Astrocyte of the cerebellum (primary cell): ENCODE measurements around the gene RAC3.

Experiments used
- DNase-seq: peaks from one replicate; pipeline ENCODE4 v3.0.0-alpha.2; 2011; ENCODE audit warnings: low read depth
- H3K4me3 ChIP-seq: 2 replicates; pipeline ENCODE4 v1.5.1; 2011; ENCODE audit warnings: mild to moderate bottlenecking, low read depth, low read length, moderate library complexity
- in situ Hi-C: cut with HindIII; loops from 2 replicates; pipeline ENCODE4 v1.10.0; 2017; ENCODE audit warnings: low sequenced_read_pairs
- TF ChIP-seq, protein P1 (sequence below): IDR thresholded peaks from 2 replicates; pipeline ENCODE4 v1.5.1; 2012; ENCODE audit warnings: low read length, low read depth, moderate library complexity, mild to moderate bottlenecking; ENCODE audit errors: missing control alignments

The RAC3 gene

DNA sequence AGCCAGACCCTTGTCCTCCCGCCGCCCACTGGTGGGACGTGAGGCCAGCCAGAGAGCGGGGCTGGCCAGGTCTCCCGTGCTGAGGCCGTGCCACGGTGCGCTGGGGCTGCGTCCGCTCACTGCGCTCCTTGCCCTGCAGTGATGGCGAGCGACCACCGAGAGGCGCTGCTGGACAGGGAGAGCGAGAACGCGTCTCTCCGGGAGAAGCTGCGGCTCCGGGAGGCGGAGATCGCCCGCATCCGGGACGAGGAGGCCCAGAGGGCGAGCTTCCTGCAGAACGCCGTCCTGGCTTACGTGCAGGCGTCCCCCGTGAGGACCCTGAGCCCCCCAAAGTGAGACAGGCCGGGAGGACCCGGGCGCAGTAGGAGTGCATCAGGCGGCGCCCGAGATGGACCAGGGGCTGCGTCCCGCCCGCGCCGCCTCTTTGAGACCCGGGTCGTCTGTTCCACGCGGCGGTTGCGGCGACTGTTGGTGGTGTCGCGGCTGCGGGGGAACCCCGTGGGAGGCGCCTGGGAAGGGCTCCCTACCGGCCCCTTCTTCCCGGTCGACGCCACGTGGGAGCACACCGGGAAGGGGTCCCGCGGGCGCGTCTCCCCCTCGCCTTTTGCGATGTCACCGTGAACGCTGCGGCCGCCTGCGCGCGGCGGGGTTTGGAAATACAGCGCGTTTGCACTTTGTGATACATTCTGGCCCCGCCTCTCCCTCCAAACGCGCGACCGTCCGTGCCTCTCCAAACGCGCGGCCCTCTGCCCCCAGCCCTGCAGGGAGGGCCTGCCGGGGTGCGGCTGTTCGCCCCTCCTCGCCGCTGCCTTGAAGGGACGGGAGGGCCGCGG is 792 bp upstream of the RAC3 start:
- in situ Hi-C loops: loop anchor here (10.0 kb wide), 2 partner anchors 56 to 104 kb away; partner anchors contain the start of gene ASPSCR1
- TF ChIP-seq, protein P1, sequence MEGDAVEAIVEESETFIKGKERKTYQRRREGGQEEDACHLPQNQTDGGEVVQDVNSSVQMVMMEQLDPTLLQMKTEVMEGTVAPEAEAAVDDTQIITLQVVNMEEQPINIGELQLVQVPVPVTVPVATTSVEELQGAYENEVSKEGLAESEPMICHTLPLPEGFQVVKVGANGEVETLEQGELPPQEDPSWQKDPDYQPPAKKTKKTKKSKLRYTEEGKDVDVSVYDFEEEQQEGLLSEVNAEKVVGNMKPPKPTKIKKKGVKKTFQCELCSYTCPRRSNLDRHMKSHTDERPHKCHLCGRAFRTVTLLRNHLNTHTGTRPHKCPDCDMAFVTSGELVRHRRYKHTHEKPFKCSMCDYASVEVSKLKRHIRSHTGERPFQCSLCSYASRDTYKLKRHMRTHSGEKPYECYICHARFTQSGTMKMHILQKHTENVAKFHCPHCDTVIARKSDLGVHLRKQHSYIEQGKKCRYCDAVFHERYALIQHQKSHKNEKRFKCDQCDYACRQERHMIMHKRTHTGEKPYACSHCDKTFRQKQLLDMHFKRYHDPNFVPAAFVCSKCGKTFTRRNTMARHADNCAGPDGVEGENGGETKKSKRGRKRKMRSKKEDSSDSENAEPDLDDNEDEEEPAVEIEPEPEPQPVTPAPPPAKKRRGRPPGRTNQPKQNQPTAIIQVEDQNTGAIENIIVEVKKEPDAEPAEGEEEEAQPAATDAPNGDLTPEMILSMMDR: peak; percentile 41
- DNase-seq: peak; percentile 65
- H3K4me3 ChIP-seq: peak overlapping the region; percentile 58

DNA sequence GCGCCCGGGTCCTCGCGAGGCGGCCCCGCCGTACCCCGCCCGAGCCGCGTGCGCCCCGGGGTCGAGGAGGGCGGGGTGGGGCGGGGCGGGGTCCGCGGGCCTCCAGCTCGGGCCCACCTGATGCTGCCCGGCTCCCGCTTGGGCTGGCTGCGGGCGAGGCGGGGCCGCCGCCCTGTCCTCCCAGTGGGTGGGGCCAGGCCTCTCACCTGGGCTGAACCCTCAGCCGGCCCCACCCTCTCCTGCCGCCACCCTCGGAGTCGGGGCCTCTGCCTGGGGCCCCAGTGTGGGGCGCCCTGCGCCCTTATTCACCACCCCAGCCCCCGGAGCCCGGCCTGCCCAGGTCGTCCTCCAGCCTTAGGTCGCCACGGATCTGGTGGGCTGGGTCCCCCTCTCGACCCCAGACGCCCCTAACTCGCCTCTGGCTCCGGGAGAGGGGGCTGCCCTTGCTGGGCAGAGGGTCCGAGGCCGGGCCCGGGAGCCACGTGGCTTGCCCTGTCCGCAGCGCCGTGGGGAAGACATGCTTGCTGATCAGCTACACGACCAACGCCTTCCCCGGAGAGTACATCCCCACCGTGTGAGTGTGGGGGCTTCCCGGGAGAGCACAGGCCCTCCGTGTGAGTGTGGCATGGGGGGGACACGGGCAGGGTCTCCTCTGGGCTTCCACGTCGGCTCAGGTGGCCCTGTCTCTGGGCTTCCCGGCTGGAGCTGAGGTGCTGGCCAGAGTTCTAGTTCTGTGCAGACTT is 578 bp downstream of the RAC3 start:
- in situ Hi-C loops: loop anchor here (10.0 kb wide), 2 partner anchors 57 to 103 kb away; partner anchors contain the start of gene ASPSCR1
- peak overlapping the region; percentile 58 for H3K4me3 ChIP-seq
- TF ChIP-seq, protein P1: no peak
- no peak for DNase-seq

DNA sequence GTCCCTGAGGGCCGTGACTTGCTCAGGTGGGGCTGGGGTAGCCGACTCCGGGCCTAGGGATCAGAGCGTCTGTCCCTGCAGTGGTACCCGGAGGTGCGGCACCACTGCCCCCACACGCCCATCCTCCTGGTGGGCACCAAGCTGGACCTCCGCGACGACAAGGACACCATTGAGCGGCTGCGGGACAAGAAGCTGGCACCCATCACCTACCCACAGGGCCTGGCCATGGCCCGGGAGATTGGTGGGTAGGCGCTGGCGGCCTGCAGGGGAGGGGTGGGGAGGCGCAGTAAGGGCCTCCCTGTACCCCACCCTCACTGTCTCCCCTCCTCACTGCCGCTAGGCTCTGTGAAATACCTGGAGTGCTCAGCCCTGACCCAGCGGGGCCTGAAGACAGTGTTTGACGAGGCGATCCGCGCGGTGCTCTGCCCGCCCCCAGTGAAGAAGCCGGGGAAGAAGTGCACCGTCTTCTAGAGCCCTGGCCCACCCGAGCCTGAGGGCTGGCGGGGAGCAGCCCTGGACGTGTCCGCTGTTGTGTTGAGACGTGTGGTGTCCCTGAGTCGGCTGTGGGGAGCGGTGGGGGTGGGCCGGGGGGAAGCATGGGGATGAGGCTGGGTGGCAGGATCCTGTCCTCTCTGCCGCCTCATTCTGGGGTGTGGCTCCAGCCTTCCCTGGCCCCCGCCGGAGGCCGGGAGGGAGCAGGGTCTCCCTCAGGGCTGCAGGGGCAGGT is 2.0 kb downstream of the RAC3 start:
- H3K4me3 ChIP-seq: no peak overlapping the region
- TF ChIP-seq, protein P1: no peak
- in situ Hi-C loops: loop anchor here (10.0 kb wide), 2 partner anchors 59 to 101 kb away; partner anchors contain the start of gene ASPSCR1
- DNase-seq: no peak

DNA sequence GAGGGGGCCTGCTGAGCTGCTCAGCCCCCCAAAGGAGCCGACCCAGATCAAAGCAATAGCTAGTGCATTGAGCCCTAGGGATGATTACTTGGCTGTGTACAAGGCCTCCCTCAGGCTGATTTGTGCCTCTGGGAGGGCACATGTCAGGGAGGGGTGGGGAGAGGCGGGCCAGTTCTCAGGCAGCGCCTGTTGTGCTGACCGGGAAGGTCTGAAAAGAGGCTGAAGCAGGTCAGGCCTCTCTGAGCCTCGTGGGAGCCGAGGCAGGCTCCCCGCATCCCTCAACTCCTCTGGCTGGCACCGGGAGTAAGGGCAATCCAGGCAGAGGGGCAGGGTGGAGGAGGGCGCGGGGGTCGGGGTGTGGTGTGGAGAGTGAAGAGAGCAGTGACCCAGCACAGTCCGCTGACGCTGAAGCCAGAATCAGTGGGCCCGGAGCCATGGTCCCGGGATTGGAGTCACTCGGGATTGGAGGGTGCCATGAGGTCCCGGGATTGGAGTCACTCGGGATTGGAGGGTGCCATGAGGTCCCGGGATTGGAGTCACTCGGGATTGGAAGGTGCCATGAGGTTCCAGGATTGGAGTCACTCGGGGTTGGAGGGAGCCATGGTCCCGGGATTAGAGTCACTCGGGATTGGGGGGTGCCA is 3.0 kb downstream of the RAC3 start:
- no peak overlapping the region for H3K4me3 ChIP-seq
- in situ Hi-C loops: loop anchor here (10.0 kb wide), 2 partner anchors 60 to 100 kb away; partner anchors contain the start of gene ASPSCR1
- no peak for DNase-seq
- TF ChIP-seq, protein P1: no peak

DNA sequence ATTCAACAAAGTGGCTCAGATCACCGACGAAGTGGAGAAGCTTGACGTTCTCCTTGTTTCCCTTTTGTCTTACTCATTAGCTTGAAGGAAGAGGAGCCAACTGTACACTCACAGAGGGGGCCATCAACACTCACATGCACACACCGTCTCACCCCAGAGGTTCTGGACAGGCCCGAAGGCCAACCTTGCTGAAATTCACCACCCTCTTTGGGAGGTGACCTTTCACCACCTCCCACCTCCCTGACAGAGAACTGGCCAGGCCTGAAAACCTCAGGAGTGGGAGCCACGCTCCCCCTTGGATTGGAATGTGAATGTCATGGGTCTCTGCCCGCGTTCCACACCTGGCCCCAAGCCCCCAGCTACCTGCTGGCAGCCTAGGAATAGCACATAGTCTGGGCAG is 4.0 kb downstream of the RAC3 start:
- TF ChIP-seq, protein P1: no peak
- DNase-seq: no peak
- no peak overlapping the region for H3K4me3 ChIP-seq
- in situ Hi-C loops: loop anchor here (10.0 kb wide), 2 partner anchors 61 to 99 kb away; partner anchors contain the start of gene ASPSCR1
